Ishikawa (cell line): ENCODE data around the gene SLC1A4.

Experiments
- EP300 ChIP-seq: IDR thresholded peaks from 2 replicates; pipeline ENCODE4 v1.6.1; 2012; ENCODE audit warnings: borderline replicate concordance
- NFIC ChIP-seq: IDR thresholded peaks from 2 replicates; pipeline ENCODE4 v1.6.1; 2012
- TCF12 ChIP-seq: IDR thresholded peaks from 2 replicates; pipeline ENCODE4 v1.6.1; 2012; ENCODE audit warnings: low read depth
- YY1 ChIP-seq: IDR thresholded peaks from 2 replicates; pipeline ENCODE4 v1.6.1; 2012; ENCODE audit warnings: low read depth

DNA sequence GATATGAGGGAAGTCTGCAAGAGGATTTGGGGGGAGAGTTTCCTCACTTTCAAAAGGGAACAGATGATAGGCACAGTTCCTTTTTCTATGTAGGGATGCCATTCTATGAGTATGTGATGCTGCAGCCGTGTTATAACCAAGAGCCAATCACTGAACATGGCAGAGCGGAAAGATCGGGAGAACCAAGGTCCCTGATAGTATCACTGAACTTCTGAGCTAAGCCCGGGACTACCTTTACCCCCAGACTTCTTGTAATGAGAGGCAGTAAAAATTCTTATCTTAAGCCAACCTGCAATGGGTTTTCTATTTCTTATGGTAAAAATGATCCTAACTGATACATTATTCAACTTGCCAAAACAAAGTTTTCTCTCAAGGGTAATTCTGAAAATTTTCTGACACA lies 21.6 kb upstream of the SLC1A4 start:
- TF ChIP-seq NFIC: no peak
- TF ChIP-seq TCF12: no peak
- no peak for TF ChIP-seq EP300
- TF ChIP-seq YY1: no peak
